MG63 (cell line): Measurements from ENCODE around the gene CUX1. TPM values are rescaled to one million over a fixed set of nuclear protein-coding genes. Genes with fewer than 3 reads are reported as not detected.

Experiments
- DNase-seq: peaks from one replicate; pipeline ENCODE4 v3.0.0-alpha.2; 2020
- H3K27me3 ChIP-seq: fragments of 250-450 bp; sonication (Bioruptor Pico); 2 replicates; pipeline ENCODE4 v1.5.1; 2020; ENCODE audit warnings: mild to moderate bottlenecking, moderate library complexity
- H3K36me3 ChIP-seq: fragments of 250-450 bp; sonication (Bioruptor Pico); 2 replicates; pipeline ENCODE4 v1.5.1; 2020; ENCODE audit warnings: mild to moderate bottlenecking, moderate library complexity
- H3K4me3 ChIP-seq: fragments of 250-450 bp; sonication (Bioruptor Pico); 2 replicates; pipeline ENCODE4 v1.5.1; 2020; ENCODE audit warnings: mild to moderate bottlenecking, moderate library complexity
- H3K9me3 ChIP-seq: fragments of 250-450 bp; sonication (Bioruptor Pico); 2 replicates; pipeline ENCODE4 v1.5.1; 2020; ENCODE audit warnings: mild to moderate bottlenecking, moderate library complexity
- total RNA-seq: library from RNA; depleted of rRNA; stranded (reverse); fragments of >200 nt; shearing (Covaris generic); gene quantifications from 2 replicates; pipeline ENCODE4 v1.2.3, GENCODE V29; 2014; ENCODE audit warnings: low replicate concordance

CUX1 gene
- total RNA-seq, 1 experiment from 2014 or later = 7.1 TPM

- no peak overlapping the region for H3K4me3 ChIP-seq
- DNase-seq = no peak
These were observed 256.8 kb downstream of the CUX1 start for GRCh38 chr7:102073931-102074880.

GRCh38 chr7:102075126-102075525 lies 257.7 kb downstream of the CUX1 start:
- no peaks in the 10 kb centered on the region for H3K9me3 ChIP-seq
- H3K36me3 ChIP-seq = no peaks in the 10 kb centered on the region
- no peak for DNase-seq
- H3K27me3 ChIP-seq = no peaks in the 10 kb centered on the region
- H3K4me3 ChIP-seq = no peak overlapping the region

More at GRCh38 chr7:102073931-102074880, 256.8 kb downstream of the CUX1 start:
- Histone ChIP-seq H3K9me3 (no peaks in the 10 kb centered on the region), H3K36me3 (no peaks in the 10 kb centered on the region; the same call in 1 of the 2 replicates), H3K27me3 (no peaks in the 10 kb centered on the region)

GRCh38 chr7:102075553-102076135 lies 258.2 kb downstream of the CUX1 start:
- H3K4me3 ChIP-seq = no peak overlapping the region
- no peak for DNase-seq
- no peaks in the 10 kb centered on the region for H3K9me3 ChIP-seq
- no peaks in the 10 kb centered on the region for H3K36me3 ChIP-seq
- H3K27me3 ChIP-seq = no peaks in the 10 kb centered on the region

- Histone ChIP-seq H3K9me3 (no peaks in the 10 kb centered on the region), H3K36me3 (no peaks in the 10 kb centered on the region), H3K27me3 (no peaks in the 10 kb centered on the region), H3K4me3 (no peak overlapping the region)
- DNase-seq = no peak
These were observed 259.7 kb downstream of the CUX1 start for GRCh38 chr7:102077081-102077480.

GRCh38 chr7:102079140-102080018 lies 262.0 kb downstream of the CUX1 start:
- H3K9me3 ChIP-seq = no peaks in the 10 kb centered on the region
- DNase-seq = no peak
- H3K27me3 ChIP-seq = no peaks in the 10 kb centered on the region
- H3K4me3 ChIP-seq = no peak overlapping the region
- no peaks in the 10 kb centered on the region for H3K36me3 ChIP-seq

- Histone ChIP-seq H3K36me3 (no peaks in the 10 kb centered on the region), H3K9me3 (no peaks in the 10 kb centered on the region), H3K4me3 (no peak overlapping the region), H3K27me3 (no peaks in the 10 kb centered on the region)
- DNase-seq = no peak
These were observed 262.6 kb downstream of the CUX1 start for GRCh38 chr7:102080019-102080433.

GRCh38 chr7:102080434-102081243 lies 263.2 kb downstream of the CUX1 start:
- Histone ChIP-seq H3K36me3 (no peaks in the 10 kb centered on the region), H3K27me3 (no peaks in the 10 kb centered on the region), H3K9me3 (no peaks in the 10 kb centered on the region), H3K4me3 (no peak overlapping the region)
- no peak for DNase-seq

GRCh38 chr7:102081244-102081627 lies 263.8 kb downstream of the CUX1 start:
- no peaks in the 10 kb centered on the region for H3K9me3 ChIP-seq
- DNase-seq = no peak
- H3K36me3 ChIP-seq = no peaks in the 10 kb centered on the region
- H3K27me3 ChIP-seq = no peaks in the 10 kb centered on the region
- no peak overlapping the region for H3K4me3 ChIP-seq

GRCh38 chr7:102082693-102083368 lies 265.4 kb downstream of the CUX1 start:
- no peaks in the 10 kb centered on the region for H3K36me3 ChIP-seq
- no peaks in the 10 kb centered on the region for H3K9me3 ChIP-seq
- no peaks in the 10 kb centered on the region for H3K27me3 ChIP-seq
- no peak overlapping the region for H3K4me3 ChIP-seq
- no peak for DNase-seq

- no peaks in the 10 kb centered on the region for H3K27me3 ChIP-seq
- no peak overlapping the region for H3K4me3 ChIP-seq
- H3K36me3 ChIP-seq = no peaks in the 10 kb centered on the region
- DNase-seq = no peak
- H3K9me3 ChIP-seq = no peaks in the 10 kb centered on the region
These were observed 267.9 kb downstream of the CUX1 start for GRCh38 chr7:102085218-102085772.

GRCh38 chr7:102089175-102090098 lies 272.0 kb downstream of the CUX1 start:
- no peaks in the 10 kb centered on the region for H3K9me3 ChIP-seq

GRCh38 chr7:102093599-102094315 lies 276.3 kb downstream of the CUX1 start:
- H3K9me3 ChIP-seq = no peaks in the 10 kb centered on the region
- no peaks in the 10 kb centered on the region for H3K36me3 ChIP-seq
- H3K27me3 ChIP-seq = no peaks in the 10 kb centered on the region
- H3K4me3 ChIP-seq = no peak overlapping the region
- DNase-seq = no peak

More at GRCh38 chr7:102089175-102090098, 272.0 kb downstream of the CUX1 start:
- Histone ChIP-seq H3K36me3 (no peaks in the 10 kb centered on the region), H3K4me3 (no peak overlapping the region), H3K27me3 (no peaks in the 10 kb centered on the region)
- DNase-seq = no peak

GRCh38 chr7:102094316-102094650 lies 276.9 kb downstream of the CUX1 start:
- no peaks in the 10 kb centered on the region for H3K9me3 ChIP-seq
- no peak overlapping the region for H3K4me3 ChIP-seq
- H3K27me3 ChIP-seq = no peaks in the 10 kb centered on the region
- no peak for DNase-seq
- no peaks in the 10 kb centered on the region for H3K36me3 ChIP-seq

GRCh38 chr7:102095321-102096011 lies 278.0 kb downstream of the CUX1 start:
- Histone ChIP-seq H3K9me3 (no peaks in the 10 kb centered on the region), H3K27me3 (no peaks in the 10 kb centered on the region), H3K36me3 (no peaks in the 10 kb centered on the region), H3K4me3 (no peak overlapping the region)
- no peak for DNase-seq
